Activated T-cell treated with anti-CD3 and anti-CD28 coated beads, Interleukin-2, amount 50 U/mL, for 72 hours (primary cell): ENCODE data around the gene DLG2. TPM values are rescaled to one million over a fixed set of nuclear protein-coding genes. Genes with fewer than 3 reads are reported as not detected.
"Not testable (repeated sequence)": the region's sequence is repeated elsewhere in the genome, so short reads cannot be mapped to it uniquely, and the experiment has no call there.

Experiments
- ATAC-seq, 2 donors: fragments of 150-1000 bp; cut with Tn5 transposase; replicated peaks in 1 of 2; 2 replicates each; pipeline ENCODE4 v1.10.0; 2021; ENCODE audit warnings: moderate library complexity in 2 of 2, mild to moderate bottlenecking in 1 of 2
- DNase-seq, 2 donors: peaks; one replicate each; pipeline ENCODE4 v3.0.0; 2021 to 2022; ENCODE audit warnings: mixed read lengths in 1 of 2
- H3K27ac Mint-ChIP-seq: one replicate; pipeline ENCODE4 v1.8.0; 2022; ENCODE audit warnings: mild to moderate bottlenecking, moderate library complexity, mixed read lengths
- H3K27me3 Mint-ChIP-seq: one replicate; pipeline ENCODE4 v1.8.0; 2022; ENCODE audit warnings: low read depth, mixed read lengths
- H3K36me3 Mint-ChIP-seq, 2 donors: one replicate each; pipeline ENCODE4 v1.8.0; 2022; ENCODE audit warnings: mixed read lengths in 2 of 2, mild to moderate bottlenecking in 1 of 2; ENCODE audit not compliant: insufficient read depth in 2 of 2
- H3K4me1 Mint-ChIP-seq: one replicate; pipeline ENCODE4 v1.8.0; 2022; ENCODE audit warnings: low read depth, mixed read lengths
- H3K4me3 Mint-ChIP-seq, 2 donors: one replicate each; pipeline ENCODE4 v1.8.0; 2022; ENCODE audit warnings: mild to moderate bottlenecking in 2 of 2, mixed read lengths in 2 of 2, moderate library complexity in 2 of 2
- H3K9me3 Mint-ChIP-seq, 2 donors: one replicate each; pipeline ENCODE4 v1.8.0; 2022; ENCODE audit warnings: mixed read lengths in 2 of 2
- total RNA-seq, 2 donors: library from RNA; stranded (reverse); gene quantifications; one replicate each; pipeline ENCODE4 v1.2.3, GENCODE V29; 2022

DLG2 gene
- total RNA-seq, 2 donors from 2014 or later: 4.1 to 5.3 TPM

GRCh38 chr11:84854498-84854880, 772.7 kb downstream of the DLG2 start:
- peaks cover 0 to 10% of the 10 kb centered on the region in 2 donors for H3K9me3 Mint-ChIP-seq
- no peaks in the 10 kb centered on the region for H3K36me3 Mint-ChIP-seq
- H3K4me3 Mint-ChIP-seq: no peak overlapping the region
- no peak for ATAC-seq
- H3K27me3 Mint-ChIP-seq: no peaks in the 10 kb centered on the region
- H3K4me1 Mint-ChIP-seq: no peaks in the 10 kb centered on the region
- no peak for DNase-seq
- no peak overlapping the region for H3K27ac Mint-ChIP-seq

DNA sequence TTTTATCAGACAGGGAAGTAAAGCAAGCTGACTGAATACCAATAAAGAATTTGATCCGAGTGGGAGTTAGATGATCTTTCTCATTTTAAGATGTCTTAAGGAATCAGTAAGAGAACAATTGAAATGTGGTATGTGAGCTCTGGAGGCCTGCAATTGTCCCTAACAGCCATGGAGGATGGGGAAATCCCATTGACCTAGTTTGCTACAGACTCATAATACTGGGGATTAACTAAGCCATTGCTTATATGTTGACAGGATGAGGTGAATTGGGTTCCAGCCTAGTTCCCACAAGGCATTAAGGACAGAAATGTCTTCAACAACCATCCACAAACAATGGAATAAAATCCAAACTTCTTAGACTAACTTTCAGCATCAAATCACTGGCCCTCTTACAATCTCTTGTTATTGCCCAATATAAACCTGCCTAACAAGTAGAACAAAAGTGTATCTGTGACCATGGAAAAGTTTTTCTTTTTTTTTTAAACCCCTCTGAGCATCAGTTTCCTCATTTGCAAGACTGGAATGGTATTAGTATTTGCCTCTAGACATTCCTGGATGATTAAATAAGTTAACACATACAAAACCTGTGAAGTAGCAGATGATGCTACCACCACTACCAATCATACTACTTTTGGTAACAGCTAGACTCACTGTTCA, 773.2 kb downstream of the DLG2 start:
- Mint-ChIP-seq H3K4me3 (no peak overlapping the region), H3K27me3 (no peaks in the 10 kb centered on the region), H3K9me3 (peaks cover 0 to 13% of the 10 kb centered on the region in 2 donors), H3K36me3 (no peaks in the 10 kb centered on the region), H3K27ac (no peak overlapping the region), H3K4me1 (no peaks in the 10 kb centered on the region)
- no peak for DNase-seq
- ATAC-seq: no peak

DNA sequence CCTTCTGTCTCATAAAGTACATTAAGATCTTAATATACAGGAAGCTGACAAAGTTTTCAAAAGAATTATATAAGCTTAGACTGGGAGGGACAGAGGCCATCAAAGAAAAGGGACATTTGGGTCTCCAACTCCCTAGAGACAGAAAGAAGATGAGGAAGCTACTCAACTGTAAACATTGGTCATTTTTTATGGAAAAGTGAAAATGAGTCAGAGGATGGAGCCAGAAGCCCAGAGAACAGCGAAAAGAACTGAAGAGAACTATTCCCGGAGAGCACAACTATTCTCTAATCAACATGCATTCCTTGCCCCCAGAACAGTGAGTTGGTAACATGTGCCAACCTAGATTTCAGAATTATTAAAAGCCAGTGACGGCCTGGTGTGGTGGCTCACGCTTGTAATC, 779.3 kb downstream of the DLG2 start:
- Mint-ChIP-seq H3K9me3 (peaks cover 8 to 12% of the 10 kb centered on the region in 2 donors), H3K27ac (no peak overlapping the region)

DNA sequence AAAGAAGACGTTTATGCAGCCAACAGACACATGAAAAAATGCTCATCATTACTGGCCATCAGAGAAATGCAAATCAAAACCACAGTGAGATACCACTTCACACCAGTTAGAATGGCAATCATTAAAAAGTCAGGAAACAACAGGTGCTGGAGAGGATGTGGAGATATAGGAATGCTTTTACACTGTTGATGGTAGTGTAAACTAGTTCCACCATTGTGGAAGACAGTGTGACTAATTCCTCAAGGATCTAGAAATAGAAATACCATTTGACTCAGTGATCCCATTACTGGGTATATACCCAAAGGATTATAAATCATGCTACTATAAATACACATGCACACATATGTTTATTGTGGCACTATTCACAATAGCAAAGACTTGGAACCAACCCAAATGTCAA, 786.9 kb downstream of the DLG2 start:
- not testable (repeated sequence) for ATAC-seq, H3K27me3 Mint-ChIP-seq, H3K36me3 Mint-ChIP-seq, H3K27ac Mint-ChIP-seq, H3K4me3 Mint-ChIP-seq, H3K4me1 Mint-ChIP-seq, H3K9me3 Mint-ChIP-seq, DNase-seq

More for the DNA sequence above, 779.3 kb downstream of the DLG2 start:
- DNase-seq: no peak
- ATAC-seq: no peak
- Mint-ChIP-seq H3K4me3 (no peak overlapping the region), H3K4me1 (no peaks in the 10 kb centered on the region), H3K27me3 (no peaks in the 10 kb centered on the region), H3K36me3 (no peaks in the 10 kb centered on the region)

DNA sequence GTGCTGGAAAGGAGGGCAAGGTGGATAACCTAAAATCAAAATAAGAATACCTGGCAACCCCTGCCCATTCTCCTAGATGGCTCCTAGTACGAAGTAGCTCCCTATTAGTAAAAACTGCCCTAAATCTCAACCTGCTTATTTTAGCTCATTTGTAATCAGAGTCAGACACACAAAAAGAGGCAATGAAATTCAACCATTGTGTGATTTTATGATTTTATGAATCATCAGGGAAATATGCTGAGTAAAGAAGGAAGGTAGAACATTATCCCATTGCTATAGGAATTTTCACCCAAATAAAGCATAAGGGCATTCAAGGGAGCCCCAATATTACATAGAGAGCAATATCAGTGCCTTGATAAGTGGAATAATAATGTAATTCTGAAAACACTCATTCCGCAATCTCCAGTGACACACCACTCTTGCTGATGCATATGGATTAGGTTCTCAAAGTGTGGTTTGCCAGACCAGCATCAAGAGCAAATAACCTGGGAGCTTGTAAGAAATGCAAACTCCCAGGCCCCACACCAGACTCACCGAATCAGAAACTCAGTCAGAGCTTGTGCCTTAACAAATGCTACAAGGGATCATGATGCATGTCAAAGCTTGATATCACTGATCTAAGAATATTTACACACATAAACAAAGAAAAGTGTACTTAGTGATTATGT, 789.6 kb downstream of the DLG2 start:
- no peak for DNase-seq
- H3K9me3 Mint-ChIP-seq: peaks cover 0 to 6% of the 10 kb centered on the region in 2 donors
- H3K27me3 Mint-ChIP-seq: no peaks in the 10 kb centered on the region
- no peak overlapping the region for H3K27ac Mint-ChIP-seq
- no peak overlapping the region for H3K4me3 Mint-ChIP-seq
- H3K36me3 Mint-ChIP-seq: peaks cover 0 to 4% of the 10 kb centered on the region in 2 donors
- no peak for ATAC-seq
- H3K4me1 Mint-ChIP-seq: no peaks in the 10 kb centered on the region

DNA sequence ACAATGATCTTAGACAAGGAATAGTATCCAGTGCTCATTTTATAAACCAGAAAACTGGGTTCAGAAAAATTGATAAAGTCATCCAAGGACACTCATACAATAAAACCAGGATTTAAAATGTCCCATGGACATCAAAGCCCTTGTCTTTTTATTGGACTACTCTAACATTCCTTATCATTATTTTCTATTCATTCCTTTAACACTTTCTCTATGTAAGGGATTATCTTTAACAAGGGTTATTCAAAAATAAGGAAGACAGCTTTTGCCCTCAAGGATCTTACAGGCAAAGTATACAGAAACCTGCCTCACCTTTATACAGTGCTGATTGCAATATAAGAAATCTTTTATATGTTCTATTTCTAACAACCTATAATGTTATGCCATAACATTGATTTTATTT, 790.8 kb downstream of the DLG2 start:
- no peak for ATAC-seq
- H3K27me3 Mint-ChIP-seq: no peaks in the 10 kb centered on the region
- H3K9me3 Mint-ChIP-seq: peaks cover 0 to 6% of the 10 kb centered on the region in 2 donors
- DNase-seq: no peak
- no peak overlapping the region for H3K4me3 Mint-ChIP-seq
- no peak overlapping the region for H3K27ac Mint-ChIP-seq
- H3K36me3 Mint-ChIP-seq: peaks cover 0 to 4% of the 10 kb centered on the region in 2 donors
- no peaks in the 10 kb centered on the region for H3K4me1 Mint-ChIP-seq

DNA sequence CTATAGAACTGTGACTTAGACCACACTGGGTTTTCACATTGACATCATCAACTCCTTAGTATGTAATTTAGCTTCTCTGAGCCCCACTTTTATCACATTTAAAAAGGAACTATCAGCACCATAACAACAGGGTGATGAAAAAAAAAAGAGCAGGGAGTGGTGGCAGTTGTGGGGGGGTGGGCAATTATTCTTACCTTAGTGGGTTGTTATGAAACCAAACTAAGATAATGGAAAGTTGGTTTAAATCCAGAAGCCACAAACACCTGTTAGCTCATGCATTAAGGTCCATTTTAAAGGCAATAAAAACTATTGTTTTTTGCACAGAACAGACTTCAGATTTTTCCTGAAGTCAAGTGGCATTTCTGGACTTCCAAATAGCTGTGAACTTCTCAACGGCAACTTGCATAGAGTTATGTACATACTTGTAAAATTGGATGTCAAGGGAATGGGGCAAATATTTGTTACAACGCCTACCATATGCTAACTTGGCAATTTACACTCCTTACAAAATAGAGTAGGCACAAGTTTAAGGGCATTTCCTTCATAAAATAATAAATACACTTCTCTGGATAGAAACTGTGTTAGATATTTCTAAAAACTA, 793.6 kb downstream of the DLG2 start:
- Mint-ChIP-seq H3K9me3 (peaks cover 0 to 4% of the 10 kb centered on the region in 2 donors), H3K36me3 (peaks cover 0 to 2% of the 10 kb centered on the region in 2 donors), H3K27me3 (no peaks in the 10 kb centered on the region), H3K4me1 (no peaks in the 10 kb centered on the region), H3K27ac (no peak overlapping the region), H3K4me3 (no peak overlapping the region)
- ATAC-seq (no peak), DNase-seq (no peak)

GRCh38 chr11:84830372-84830771, 796.8 kb downstream of the DLG2 start:
- no peak for DNase-seq
- no peak for ATAC-seq
- Mint-ChIP-seq H3K36me3 (peaks cover 0 to 2% of the 10 kb centered on the region in 2 donors), H3K4me3 (no peak overlapping the region), H3K4me1 (no peaks in the 10 kb centered on the region), H3K9me3 (peaks cover 6 to 20% of the 10 kb centered on the region in 2 donors), H3K27ac (no peak overlapping the region), H3K27me3 (no peaks in the 10 kb centered on the region)

GRCh38 chr11:84829162-84829561, 798.0 kb downstream of the DLG2 start:
- DNase-seq (no peak), ATAC-seq (no peak)
- peaks cover 0 to 2% of the 10 kb centered on the region in 2 donors for H3K36me3 Mint-ChIP-seq
- no peak overlapping the region for H3K27ac Mint-ChIP-seq
- no peak overlapping the region for H3K4me3 Mint-ChIP-seq
- H3K27me3 Mint-ChIP-seq: no peaks in the 10 kb centered on the region
- peaks cover 6 to 20% of the 10 kb centered on the region in 2 donors for H3K9me3 Mint-ChIP-seq
- H3K4me1 Mint-ChIP-seq: no peaks in the 10 kb centered on the region

- DNase-seq: no peak
- Mint-ChIP-seq H3K9me3 (peaks cover 6 to 23% of the 10 kb centered on the region in 2 donors), H3K4me1 (no peaks in the 10 kb centered on the region), H3K36me3 (peaks cover 0 to 2% of the 10 kb centered on the region in 2 donors), H3K27me3 (no peaks in the 10 kb centered on the region), H3K27ac (no peak overlapping the region), H3K4me3 (no peak overlapping the region)
- no peak for ATAC-seq
These were observed 798.5 kb downstream of the DLG2 start for GRCh38 chr11:84828616-84829015.

- no peaks in the 10 kb centered on the region for H3K4me1 Mint-ChIP-seq
- H3K36me3 Mint-ChIP-seq: peaks cover 0 to 2% of the 10 kb centered on the region in 2 donors
- H3K9me3 Mint-ChIP-seq: peaks cover 7 to 23% of the 10 kb centered on the region in 2 donors
- no peaks in the 10 kb centered on the region for H3K27me3 Mint-ChIP-seq
- ATAC-seq (no peak), DNase-seq (no peak)
- H3K27ac Mint-ChIP-seq: no peak overlapping the region
- H3K4me3 Mint-ChIP-seq: no peak overlapping the region
These were observed 802.0 kb downstream of the DLG2 start for GRCh38 chr11:84825106-84825660.

DNA sequence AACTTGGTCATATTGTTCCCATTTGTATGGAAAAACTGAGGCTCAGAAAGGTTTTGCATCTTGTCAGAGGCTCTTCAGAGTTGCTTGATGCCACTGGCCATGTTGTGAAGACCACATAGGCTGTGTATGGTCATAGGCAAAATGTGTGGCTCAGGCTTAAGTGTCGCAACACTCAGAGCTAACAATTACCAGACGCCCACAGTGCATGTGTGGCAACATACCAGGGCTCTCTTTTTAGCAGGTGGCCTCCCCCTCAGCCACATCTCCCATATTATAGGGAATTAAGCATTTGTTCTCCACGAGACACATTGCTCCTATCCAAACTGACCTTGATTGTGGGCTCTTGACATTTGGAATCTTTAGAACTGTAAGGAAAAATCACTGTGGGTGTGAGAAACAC, 802.5 kb downstream of the DLG2 start:
- Mint-ChIP-seq H3K27ac (no peak overlapping the region), H3K27me3 (no peaks in the 10 kb centered on the region), H3K36me3 (peaks cover 0 to 2% of the 10 kb centered on the region in 2 donors), H3K4me1 (no peaks in the 10 kb centered on the region), H3K4me3 (no peak overlapping the region), H3K9me3 (peaks cover 7 to 23% of the 10 kb centered on the region in 2 donors)
- ATAC-seq (no peak), DNase-seq (no peak)

DNA sequence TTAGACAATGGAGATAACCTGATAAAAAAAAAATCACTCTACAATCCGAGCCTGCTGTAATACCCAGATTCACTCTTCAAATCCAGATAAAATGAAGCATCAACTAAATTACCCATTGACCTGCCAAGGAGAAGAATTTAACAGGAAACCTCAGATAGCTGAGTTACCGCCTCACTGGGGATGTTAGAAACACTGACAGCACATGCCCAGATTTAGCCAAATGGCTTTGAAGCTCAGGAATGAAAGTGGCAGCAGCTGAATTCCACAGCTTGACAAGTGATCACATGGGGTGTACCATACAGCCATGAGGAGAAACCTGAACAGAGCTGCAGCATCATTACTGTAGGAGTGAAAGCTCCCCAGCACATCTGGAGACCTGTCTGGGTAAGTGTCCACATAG, 807.6 kb downstream of the DLG2 start:
- H3K27ac Mint-ChIP-seq: no peak overlapping the region
- H3K36me3 Mint-ChIP-seq: no peaks in the 10 kb centered on the region
- no peaks in the 10 kb centered on the region for H3K4me1 Mint-ChIP-seq
- ATAC-seq: no peak
- H3K9me3 Mint-ChIP-seq: peaks cover 4 to 5% of the 10 kb centered on the region in 2 donors
- no peaks in the 10 kb centered on the region for H3K27me3 Mint-ChIP-seq
- no peak overlapping the region for H3K4me3 Mint-ChIP-seq
- DNase-seq: no peak
